Mammary epithelial cell (primary cell): ENCODE data around the gene TNS1.

Source experiments
- EZH2 ChIP-seq: IDR thresholded peaks from 2 replicates; pipeline ENCODE4 v1.6.1; 2012; ENCODE audit warnings: low read length, inconsistent platforms, borderline replicate concordance
- TF ChIP-seq, protein P1 (sequence below), 2 donors: IDR thresholded peaks in 1 of 2; conservative IDR thresholded peaks in 1 of 2; 2 replicates each; pipeline ENCODE4 v1.5.1; 2011 to 2012; ENCODE audit warnings: inconsistent platforms in 2 of 2, low read length in 2 of 2, mild to moderate bottlenecking in 2 of 2, control low read depth in 1 of 2, low read depth in 1 of 2; ENCODE audit not compliant: insufficient read depth in 1 of 2; ENCODE audit errors: extremely low read depth in 1 of 2

DNA sequence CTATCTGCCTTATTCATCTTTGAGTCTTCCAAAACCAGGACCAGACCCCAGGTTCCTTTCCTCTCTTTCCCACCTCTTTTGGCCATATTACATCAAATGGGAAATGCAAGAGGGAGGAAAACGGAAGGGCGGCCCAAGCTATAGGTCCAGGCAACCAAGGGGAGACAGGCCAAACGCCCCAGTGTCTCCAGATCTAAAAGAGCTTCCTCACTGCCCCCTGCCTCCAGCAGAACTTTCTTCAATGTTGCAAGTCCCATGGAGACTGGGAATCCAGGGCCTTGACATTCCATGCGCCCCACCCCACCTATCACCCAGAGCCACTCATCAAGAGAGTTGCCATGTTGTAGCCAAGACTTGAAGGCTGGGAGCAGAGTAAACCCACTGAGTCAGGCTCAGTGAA is 15.4 kb downstream of the TNS1 start:
- TF ChIP-seq, protein P1, sequence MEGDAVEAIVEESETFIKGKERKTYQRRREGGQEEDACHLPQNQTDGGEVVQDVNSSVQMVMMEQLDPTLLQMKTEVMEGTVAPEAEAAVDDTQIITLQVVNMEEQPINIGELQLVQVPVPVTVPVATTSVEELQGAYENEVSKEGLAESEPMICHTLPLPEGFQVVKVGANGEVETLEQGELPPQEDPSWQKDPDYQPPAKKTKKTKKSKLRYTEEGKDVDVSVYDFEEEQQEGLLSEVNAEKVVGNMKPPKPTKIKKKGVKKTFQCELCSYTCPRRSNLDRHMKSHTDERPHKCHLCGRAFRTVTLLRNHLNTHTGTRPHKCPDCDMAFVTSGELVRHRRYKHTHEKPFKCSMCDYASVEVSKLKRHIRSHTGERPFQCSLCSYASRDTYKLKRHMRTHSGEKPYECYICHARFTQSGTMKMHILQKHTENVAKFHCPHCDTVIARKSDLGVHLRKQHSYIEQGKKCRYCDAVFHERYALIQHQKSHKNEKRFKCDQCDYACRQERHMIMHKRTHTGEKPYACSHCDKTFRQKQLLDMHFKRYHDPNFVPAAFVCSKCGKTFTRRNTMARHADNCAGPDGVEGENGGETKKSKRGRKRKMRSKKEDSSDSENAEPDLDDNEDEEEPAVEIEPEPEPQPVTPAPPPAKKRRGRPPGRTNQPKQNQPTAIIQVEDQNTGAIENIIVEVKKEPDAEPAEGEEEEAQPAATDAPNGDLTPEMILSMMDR (conservative IDR thresholded peaks at IDR 0.05 in 1 of 2, IDR thresholded peaks at IDR 0.05 in 1 of 2; ENCODE audit: extremely low read depth in 1 of 2, insufficient read depth in 1 of 2, low read depth in 1 of 2, low read length in 2 of 2): no peak
- no peak for TF ChIP-seq EZH2
